HG03558 (cell line): ENCODE data around the gene C7orf57.
"Not testable (repeated sequence)": the region's sequence is repeated elsewhere in the genome, so short reads cannot be mapped to it uniquely, and the experiment has no call there.

Source experiments
- ATAC-seq: cut with Tn5 transposase; IDR thresholded peaks from one replicate; pipeline ENCODE4 v1.9.1; 2021; ENCODE audit warnings: moderate number of reproducible peaks; ENCODE audit not compliant: unreplicated experiment; ENCODE audit errors: extremely low read depth

Gene C7orf57

DNA sequence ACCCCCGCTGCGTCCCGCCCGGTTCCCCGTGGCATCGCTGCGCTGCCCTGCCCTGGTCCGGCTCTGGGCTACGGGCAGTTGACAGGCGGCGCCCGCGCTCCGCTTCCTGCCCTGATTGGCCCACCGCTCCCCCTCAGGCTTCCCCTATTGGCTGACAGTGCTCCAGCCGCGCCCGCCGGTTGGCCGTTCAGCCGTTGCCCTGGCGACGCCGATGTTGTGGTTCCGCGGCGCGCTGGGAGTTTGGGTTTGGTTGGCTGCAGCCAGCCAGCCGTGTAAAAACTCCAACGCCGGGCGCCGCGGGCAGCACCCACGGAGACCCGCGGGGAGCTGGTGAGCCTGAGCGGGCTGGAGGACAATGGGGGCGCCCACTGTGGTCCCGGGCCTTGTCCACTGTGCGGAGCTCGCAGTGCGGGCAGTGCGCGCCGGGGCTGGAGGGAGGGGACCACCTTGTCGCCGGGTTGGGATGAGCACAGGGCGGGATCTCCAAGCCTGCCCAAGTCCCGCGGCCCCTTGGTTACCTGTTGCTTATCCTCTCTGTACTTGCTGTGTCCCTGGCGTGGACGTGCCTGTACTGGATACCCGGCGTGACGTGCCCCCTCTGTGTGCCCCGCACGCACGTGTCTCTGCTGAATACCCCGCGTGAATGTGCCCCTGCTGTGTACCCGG, at the start of gene C7orf57:
Gene C7orf57 (plus strand): TSS at position 243 of the 666 bp plus-strand sequence. CDS start 766 bp downstream, outside the sequence.
- ATAC-seq, result peak; percentile 99

DNA sequence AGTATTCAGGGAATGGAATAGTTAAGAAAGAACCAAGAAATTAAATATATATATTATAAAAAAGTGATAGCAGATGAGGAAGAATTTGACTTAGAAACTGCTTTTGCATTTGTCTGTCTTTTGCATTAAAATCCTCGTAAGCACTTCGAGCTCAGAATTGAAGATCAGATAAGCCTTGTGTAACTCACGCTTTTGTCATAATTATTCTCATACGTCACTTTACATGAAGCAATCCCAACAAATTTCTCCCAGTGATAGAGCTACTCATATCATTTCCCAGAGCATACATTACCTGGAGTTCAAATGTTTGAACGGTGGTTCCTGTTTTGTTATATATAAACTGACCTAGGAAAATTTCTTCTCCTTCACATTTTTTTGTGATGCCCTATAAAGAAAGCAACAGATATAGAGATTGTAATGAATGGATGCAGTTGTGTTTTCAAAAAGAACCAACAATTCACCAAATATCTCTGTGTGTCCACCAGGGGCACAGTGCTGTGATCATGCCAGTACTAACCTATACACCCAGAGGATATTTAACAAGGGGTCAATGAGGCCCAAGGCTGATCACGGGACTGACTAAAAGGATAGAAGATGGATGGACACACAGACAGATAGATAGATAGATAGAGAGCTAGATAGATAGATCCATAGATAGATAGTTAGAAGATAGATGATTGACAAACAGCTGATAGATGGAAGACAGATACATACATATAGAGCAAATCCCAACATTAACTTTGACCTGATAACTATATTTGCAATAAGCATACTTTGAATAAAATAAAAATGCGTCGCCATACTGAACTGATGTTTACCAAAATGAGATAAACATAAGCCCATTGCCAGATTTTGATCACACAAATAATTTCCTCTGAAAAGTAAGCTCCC, 46.6 kb upstream of the C7orf57 start:
- no peak for ATAC-seq

DNA sequence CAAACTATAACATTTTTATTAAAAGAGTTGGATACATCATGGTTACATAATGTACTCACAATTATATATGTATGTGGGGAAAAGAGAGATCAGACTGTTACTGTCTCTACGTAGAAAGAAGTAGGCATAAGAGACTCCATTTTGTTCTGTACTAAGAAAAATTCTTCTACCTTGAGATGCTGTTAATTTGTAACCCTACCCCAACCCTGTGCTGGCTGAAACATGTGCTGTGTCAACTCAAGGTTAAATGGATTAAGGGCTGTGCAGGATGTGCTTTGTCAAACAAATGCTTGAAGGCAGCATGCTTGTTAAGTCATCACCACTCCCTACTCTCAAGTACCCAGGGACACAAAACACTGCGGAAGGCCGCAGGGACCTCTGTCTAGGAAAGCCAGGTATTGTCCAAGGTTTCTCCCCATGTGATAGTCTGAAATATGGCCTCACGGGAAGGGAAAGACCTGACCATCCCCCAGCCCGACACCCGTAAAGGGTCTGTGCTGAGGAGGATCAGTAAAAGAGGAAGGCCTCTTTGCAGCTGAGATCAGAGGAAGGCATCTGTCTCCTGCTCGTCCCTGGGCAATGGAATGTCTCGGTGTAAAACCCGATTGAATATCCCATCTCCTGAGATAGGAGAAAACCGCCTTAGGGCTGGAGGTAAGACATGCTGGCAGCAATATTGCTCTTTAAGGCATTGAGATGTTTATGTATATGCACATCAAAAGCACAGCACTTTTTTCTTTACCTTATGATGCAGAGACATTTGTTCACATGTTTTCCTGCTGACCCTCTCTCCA, 45.5 kb upstream of the C7orf57 start:
- ATAC-seq, result not testable (repeated sequence)

DNA sequence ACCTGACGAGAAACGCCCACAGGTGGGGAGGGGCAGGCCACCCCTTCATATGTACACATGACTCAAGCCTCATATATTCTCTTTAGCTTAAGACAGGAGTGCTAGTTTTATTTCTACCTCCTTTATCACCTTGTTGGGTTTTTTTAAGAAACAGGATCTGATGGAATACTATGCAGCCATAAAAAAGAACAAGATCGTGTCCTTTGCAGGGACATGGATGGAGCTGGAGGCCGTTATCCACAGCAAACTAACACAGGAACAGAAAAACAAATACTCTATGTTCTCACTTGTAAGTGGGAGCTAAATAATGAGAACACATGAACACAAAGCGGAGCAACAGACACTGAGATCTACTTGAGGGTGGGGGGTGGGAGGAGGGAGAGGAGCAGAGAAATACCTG, 44.8 kb upstream of the C7orf57 start:
- ATAC-seq, result no peak

DNA sequence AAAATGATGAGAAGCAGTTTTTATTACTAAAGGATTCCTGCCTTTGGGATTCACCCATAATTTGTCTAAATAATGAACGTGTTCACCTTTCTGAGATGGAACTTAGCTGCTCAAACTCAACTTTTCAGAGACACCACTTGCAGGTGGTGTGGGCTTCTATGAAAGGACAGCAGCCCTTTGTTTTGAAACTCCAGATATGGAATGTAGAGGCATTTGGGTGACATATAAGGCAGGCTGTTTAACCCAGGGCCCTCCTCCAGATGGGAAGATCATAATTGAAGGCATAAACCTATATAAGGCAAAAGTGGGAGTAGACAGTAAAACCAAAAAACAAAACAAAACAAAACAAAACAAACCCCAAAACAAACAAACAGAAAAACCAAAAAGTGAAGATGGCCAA, 44.1 kb upstream of the C7orf57 start:
- ATAC-seq, result no peak

DNA sequence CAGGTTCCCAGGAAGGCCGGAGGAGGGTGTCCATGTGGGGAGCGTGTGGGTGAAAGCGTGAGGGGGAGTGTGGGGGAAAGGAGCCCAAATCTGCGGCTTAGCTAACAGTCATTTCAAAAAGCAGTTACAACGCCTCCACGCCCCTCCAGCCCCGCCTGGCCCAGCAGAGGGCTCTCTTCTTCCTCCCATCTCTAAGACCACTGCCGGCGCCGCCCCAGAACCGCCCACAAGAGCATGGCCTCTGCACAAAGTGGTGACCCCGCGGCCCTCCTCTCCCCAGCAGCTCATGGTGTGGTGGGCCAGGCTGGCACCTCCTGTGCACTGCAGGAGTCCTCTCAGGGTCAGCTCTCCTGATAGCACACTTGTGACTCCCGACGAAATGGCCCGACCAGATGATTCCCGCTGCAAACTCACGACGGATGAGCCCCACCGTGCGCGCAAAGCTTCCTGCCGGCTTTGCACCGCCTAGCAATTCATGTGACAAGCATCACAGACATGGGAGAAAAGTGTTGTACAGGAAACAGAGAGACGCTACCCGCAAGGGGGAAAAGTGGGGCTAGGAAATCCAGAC, 43.5 kb upstream of the C7orf57 start:
- ATAC-seq, result peak; percentile 86

DNA sequence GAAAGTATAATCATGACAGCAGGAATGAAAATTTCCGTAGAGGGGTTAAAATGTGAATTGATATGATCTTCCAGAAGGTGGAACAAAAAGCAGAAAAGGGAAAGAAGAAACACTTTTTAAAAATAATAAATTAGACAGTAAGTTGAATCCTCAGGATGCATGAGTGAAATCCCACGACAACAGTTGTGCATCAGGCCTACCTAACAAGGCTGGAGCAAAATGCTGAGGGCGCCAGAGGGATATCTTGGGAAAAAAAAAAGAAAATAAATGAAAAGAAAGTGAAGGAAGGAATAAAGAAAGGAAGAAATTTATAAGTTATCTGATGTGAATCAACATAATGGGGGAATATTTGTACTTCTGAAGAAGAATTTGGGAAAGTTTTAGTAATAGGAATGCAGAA, 42.9 kb upstream of the C7orf57 start:
- ATAC-seq, result no peak

DNA sequence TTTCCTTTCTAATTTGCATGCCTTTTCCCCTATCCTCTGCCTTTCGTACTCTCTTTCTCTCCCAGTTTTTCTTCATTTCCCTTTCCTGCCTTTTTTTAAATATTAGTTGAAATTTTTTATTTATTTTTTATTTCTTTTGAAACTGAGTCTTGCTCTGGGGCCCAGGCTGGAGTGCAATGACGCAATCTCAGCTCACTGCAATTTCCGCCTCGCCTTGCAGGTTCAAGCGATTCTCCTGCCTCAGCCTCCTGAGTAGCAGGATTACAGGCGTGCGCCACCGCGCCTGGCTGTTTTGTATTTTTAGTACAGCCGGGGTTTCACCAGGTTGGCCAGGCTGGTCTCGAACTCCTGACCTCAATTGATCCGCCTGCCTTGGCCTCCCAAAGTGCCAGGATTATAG, 35.9 kb upstream of the C7orf57 start:
- no peak for ATAC-seq

DNA sequence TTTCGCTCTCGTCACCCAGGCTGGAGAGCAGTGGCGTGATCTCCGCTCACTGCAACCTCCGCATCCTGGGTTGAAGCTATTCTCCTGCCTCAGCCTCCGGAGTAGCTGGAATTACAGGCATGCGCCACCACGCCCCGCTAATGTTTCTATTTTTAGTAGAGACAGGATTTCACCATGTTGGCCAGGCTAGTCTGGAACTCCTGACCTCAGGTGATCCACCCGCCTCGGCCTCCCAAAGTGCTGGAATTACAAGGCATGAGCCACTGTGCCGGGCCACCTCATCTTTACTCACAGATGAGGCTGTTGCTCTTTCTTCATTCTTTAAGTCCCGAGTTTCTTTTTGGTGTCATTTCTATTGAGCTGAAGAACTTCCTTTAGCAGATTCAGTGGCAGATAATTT, 35.2 kb upstream of the C7orf57 start:
- ATAC-seq, result not testable (repeated sequence)

DNA sequence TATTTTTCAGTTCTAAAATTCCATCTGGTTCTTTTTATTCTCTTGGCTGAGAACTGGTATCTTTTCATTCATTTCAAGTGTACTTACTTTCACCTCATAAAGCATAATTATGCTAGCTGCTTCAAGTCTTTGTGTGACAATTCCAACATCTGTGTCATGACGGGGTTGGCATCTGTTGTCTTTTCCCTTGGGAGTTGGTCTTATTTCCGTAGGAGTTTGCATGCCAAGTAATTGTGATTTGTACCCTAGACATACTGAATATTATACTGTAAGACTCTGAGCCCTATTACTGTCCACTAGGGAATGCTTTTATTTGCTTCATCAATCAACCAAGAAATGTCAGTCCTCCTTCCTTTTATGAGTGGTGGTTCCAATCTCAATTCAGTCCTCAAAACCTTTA, 31.3 kb upstream of the C7orf57 start:
- no peak for ATAC-seq

DNA sequence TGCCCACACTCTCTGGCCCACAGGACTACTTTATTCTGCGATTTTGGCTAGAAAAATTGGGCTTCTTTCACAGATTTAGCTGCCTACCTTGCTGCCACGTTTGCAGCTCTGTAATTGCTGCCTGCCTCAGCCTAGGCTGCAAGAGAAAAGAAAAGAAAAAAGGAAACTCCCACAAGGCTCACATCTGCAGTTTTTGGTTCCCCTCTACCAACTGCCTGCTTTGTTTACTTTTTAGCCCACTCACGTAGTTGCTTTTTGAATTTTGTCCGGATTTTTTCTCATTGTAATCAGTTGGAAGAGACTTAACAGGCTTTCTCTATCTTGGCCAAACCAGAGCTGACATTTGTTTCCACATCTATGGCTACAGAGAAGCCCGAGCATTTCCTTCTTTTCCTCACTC, 30.7 kb upstream of the C7orf57 start:
- no peak for ATAC-seq

DNA sequence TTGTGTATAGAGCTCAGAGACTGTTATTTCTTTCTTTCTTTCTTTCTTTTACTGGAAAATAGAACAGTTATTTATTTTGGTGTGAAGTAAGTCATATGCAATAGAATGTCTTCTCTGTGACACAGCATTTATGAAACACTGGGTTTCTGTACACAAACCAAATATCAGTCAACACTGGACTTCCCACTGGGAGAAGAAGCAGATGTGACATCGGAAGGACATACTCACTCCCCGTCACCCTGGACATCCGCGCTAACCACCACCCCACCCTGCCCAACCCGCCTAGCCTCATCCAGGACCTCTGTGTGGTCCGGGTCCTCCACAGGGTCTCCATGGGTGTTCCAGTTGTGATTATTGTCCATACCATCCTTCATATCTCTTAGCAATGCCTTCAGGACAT, 28.5 kb upstream of the C7orf57 start:
- ATAC-seq, result no peak

DNA sequence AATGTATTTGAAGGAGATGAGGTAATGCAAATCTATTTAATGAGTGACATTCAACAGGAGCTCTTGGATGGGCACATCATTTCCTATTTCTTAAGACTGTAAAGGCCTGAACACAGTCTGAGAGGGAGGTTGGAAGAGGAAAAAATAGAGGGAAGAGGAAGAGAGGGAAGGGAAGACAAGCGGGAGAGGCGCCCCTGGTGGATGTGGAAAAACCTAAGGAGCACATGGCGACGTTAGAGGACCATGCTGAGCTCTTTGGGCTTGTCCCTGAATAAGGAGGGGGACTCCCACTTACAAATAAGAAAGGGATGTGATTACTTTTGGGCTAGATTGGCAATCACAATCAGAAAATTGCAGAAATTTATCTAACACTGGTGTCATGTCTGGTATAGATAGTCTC, 26.1 kb upstream of the C7orf57 start:
- ATAC-seq, result no peak

DNA sequence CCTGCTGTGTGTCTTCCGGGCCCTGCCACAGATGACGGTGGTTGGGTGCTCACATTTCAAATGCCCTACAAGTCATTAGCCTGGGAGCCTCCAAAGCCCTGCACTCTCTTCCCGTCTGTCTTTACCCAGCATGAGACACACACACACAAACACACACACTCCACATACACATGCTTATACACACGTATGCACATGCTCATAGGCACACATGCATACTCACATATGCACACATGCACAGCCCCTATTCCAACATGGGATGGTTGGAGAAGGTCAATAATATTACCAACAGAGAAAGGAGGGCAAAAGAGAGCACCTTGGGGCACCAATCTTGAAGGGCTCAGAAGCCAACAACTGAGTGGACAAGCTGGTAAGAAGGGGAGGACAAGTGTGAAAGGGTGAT, 25.4 kb upstream of the C7orf57 start:
- no peak for ATAC-seq

DNA sequence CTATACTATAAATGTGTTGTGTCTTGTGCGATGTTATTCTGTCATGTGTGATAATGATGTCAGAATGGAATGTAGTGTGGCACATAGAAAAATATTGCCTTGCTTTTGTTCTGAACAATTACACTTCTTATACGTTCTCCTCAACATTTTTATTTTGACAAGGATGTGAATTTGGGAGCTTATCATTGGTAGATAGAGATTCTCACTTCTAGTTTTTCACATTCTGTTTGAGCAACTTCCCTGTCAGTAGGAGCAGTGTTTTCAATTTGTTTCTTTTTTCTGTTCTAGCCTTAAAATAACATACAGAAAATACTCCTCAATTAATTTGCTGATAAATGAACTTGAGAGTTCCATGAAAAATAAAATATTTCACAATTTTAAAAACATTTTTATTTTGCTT, 24.0 kb upstream of the C7orf57 start:
- no peak for ATAC-seq

DNA sequence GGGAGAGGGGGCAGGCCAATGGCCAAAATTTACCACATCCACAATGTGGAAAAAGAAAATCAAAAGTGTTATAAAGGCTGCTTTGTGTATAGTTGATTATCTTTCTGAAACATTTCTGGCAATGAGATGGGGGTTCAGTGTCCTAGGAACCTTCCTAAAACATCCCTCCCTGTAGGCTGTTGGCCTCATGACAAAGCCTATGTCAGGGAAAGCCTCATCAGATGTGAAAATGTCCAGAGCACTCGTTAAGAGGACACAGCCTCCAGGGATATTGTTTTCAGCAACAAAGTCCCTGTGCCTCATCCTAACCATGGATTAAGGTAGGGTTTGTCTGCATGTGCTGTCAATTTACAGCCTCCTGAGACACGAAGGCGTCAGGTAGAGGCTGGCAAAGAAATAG, 23.4 kb upstream of the C7orf57 start:
- no peak for ATAC-seq

DNA sequence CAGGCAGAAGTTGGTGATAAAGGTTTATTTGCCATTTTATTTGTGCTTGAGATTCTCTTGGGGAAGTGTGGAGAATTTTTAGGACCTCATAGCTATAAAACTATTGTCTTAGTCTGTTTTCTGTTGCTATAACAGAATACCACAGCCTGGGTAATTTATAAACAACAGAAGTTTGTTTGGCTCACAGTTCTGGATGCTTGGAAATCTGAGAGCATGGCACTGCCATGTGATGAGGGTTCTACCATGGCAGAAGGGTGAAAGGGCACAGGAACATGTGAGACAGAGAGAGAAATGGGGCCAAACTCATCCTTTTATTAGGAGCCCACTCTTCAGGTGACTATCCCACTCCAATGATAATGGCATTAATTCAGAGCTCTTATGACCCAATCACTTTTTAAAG, 18.7 kb upstream of the C7orf57 start:
- no peak for ATAC-seq

DNA sequence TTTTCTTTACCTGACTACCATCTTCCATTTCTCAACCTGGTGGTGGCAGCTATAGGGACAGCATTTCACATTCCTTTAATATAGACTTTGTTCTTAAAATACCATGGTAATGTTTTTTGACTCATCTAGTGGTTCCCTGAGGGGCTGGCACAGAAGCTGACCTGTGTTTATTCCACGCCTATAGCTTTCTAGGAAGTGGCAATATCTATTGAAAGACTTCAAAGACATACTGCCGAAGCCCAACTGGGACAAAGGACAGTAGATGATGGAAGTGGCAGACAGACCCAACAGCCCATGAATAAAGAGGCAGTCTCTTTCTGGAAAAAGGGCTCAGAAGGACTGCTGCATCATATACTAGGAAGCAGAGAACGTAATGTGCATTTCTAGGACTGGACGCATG, 17.7 kb upstream of the C7orf57 start:
- no peak for ATAC-seq

DNA sequence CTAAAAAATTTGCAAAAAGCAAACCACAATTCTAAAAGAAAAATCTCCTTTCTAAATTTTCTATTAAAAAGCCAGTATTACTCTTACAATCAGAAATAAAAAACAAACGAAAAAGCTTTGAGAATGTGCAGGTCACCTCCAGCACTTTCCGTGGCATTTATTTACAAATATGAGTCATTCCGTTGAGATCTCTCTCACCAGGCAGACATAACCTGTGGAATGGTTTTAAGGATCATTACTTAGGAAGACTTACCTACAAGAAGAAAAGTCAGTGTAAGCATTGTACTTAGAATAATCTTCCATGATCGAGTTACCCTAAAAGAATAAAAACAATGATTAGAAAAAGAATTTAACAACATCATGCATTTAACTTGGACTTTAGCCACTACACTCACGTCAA, 9.7 kb upstream of the C7orf57 start:
- ATAC-seq, result no peak

DNA sequence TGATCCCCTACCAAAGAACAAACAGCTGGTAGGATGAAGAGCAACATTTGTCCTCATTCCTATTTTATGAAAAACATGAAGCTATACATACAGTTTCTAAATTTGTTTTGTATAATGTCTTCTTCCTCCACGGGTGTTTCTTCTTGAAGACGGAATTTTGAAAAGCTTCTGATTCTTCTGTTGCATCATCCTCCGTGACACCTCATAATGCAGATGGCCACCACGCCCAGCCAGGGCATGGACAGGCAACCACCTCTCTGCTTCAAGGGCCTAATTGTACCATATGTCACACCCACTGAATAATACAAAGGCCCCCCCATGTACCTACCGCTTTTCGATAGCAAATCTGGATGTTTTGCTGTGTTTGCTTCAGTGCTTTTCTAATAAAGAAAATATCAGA, 6.4 kb upstream of the C7orf57 start, which contains the start of gene SUN3:
Gene SUN3 (minus strand): TSS at position 170 of the 400 bp plus-strand sequence. CDS start 169 bp downstream, at position 1.
- ATAC-seq, result no peak
